Heart right ventricle (tissue), 16 donors: ENCODE results near the gene IDH3B. TPM values are rescaled to one million over a fixed set of nuclear protein-coding genes. Genes with fewer than 3 reads are reported as not detected.

ENCODE experiments used
- ATAC-seq, 8 donors: fragments of 200-7000 bp; cut with Tn5 transposase; one replicate each; pipeline ENCODE4 v1.9.1; 2020; ENCODE audit warnings: mild to moderate bottlenecking in 8 of 8, moderate library complexity in 8 of 8, moderate number of reproducible peaks in 1 of 8
- DNase-seq, 2 donors: peaks; one replicate each; pipeline ENCODE4 v3.0.0-alpha.2; 2020
- H3K27ac ChIP-seq, 10 donors: fragments of 200-600 bp; sonication (generic) in 2 of 10; one replicate each; pipeline versions ENCODE4 v1.5.0 to v1.8.0; 2020 to 2022; ENCODE audit warnings: mild to moderate bottlenecking in 3 of 10
- H3K27me3 ChIP-seq, 7 donors: fragments of 200-600 bp; one replicate each; pipeline ENCODE4 v1.8.0; 2021 to 2022; ENCODE audit warnings: mild to moderate bottlenecking in 2 of 7
- H3K36me3 ChIP-seq, 9 donors: fragments of 200-600 bp; sonication (generic) in 1 of 9; one replicate each; pipeline versions ENCODE4 v1.5.0 to v1.8.0; 2020 to 2022; ENCODE audit warnings: mild to moderate bottlenecking in 2 of 9
- H3K4me1 ChIP-seq, 9 donors: fragments of 200-600 bp; sonication (generic) in 1 of 9; one replicate each; pipeline versions ENCODE4 v1.5.0 to v1.8.0; 2020 to 2022; ENCODE audit warnings: mild to moderate bottlenecking in 4 of 9
- H3K4me3 ChIP-seq, 10 donors: fragments of 200-600 bp; sonication (generic) in 2 of 10; one replicate each; pipeline versions ENCODE4 v1.5.0 to v1.8.0; 2020 to 2022; ENCODE audit warnings: mild to moderate bottlenecking in 7 of 10, moderate library complexity in 2 of 10
- H3K9me3 ChIP-seq, 11 donors: fragments of 200-600 bp in 10 of 11; sonication (generic) in 2 of 11; one replicate each; pipeline versions ENCODE4 v1.5.0 to v1.8.0; 2013 to 2022; ENCODE audit warnings: mild to moderate bottlenecking in 2 of 11, control low read depth in 1 of 11, moderate library complexity in 1 of 11
- WGBS, 2 donors: extraction: QIAGEN DNeasy Blood & Tissue Kit; methylation state at CpG; one replicate each; pipeline ENCODE4 v1.1.7; 2013; ENCODE audit warnings: inconsistent platforms in 1 of 2; 5-methylcytosine and 5-hydroxymethylcytosine counted together
- intact Hi-C, 10 donors: fragments of 100-400 bp; cut with DNase I; formaldehyde crosslinking; loops; one replicate each; pipeline versions ENCODE4 v1.11.1 to v1.14.2; 2022
- polyA plus RNA-seq, 2 donors: library from polyadenylated mRNA; stranded (reverse); fragments of 200-250 nt; gene quantifications; one replicate each; pipeline ENCODE4 v1.2.3, GENCODE V29; 2013
- total RNA-seq, 10 donors: library from RNA; stranded (reverse); fragmentation: NEBNext Ultra II Directional in 3 of 10; extraction: Animal tissue kit (Norgen Biotek cat#: 25700) in 3 of 10; gene quantifications; one replicate each; pipeline versions ENCODE4 v1.2.1 to v1.2.4, GENCODE V29; 2021 to 2023
- TF ChIP-seq, protein P1 (sequence below), 9 donors: fragments of 200-600 bp; sonication (generic) in 2 of 9; IDR thresholded peaks; one replicate each; pipeline versions ENCODE4 v1.5.0 to v1.8.0; 2021 to 2022; ENCODE audit warnings: antibody characterized with exemption in 9 of 9, mild to moderate bottlenecking in 5 of 9, moderate library complexity in 1 of 9
- donor health status: Arrhythmogenic right ventricular cardiomyopathy.
- donor health status: ischemic (EF 13 %, LVEDD 7.1; RV severe dilation, severe dysfunction).
- donor health status: healthy with polysubstance abuse.
- donor health status: DM: no; HTN: yes; CAD: no.
- donor health status: DM: no; HTN: no; CAD: no.
- donor health status: ischemic (EF 25% LVEDD 6.9; RV normal size, moderate dysfunction).
- donor health status: ischemic (EF 25% LVEDD 5.7; RV mildly dilated, moderate dysfunction).
- donor health status: healthy.
- donor health status: DM: yes; HTN: yes; CAD: no.
- donor health status: Ischemic cardiomyopathy.
- donor health status: ischemic (EF 35%, LVEDD 5.7; RV mildly dilated, moderate dysfunction).
- donor health status: nonischemic (EF 11% LVEDD 7.7; RV severe dilation, severe dysfunction).
- donor health status: DM: yes; HTN: yes; CAD: no.
- donor health status: PGD.
- donor health status: ischemic (EF 29% LVEDD 5.4; RV normal size, mild dysfunction).
- donor health status: nonischemic (EF 23%, LVEDD 6.1; RV moderate dilation, normal function).

The IDH3B gene
- total and polyA plus RNA-seq, 12 donors = 120 to 264 (median 217) TPM

- TF ChIP-seq, protein P1, sequence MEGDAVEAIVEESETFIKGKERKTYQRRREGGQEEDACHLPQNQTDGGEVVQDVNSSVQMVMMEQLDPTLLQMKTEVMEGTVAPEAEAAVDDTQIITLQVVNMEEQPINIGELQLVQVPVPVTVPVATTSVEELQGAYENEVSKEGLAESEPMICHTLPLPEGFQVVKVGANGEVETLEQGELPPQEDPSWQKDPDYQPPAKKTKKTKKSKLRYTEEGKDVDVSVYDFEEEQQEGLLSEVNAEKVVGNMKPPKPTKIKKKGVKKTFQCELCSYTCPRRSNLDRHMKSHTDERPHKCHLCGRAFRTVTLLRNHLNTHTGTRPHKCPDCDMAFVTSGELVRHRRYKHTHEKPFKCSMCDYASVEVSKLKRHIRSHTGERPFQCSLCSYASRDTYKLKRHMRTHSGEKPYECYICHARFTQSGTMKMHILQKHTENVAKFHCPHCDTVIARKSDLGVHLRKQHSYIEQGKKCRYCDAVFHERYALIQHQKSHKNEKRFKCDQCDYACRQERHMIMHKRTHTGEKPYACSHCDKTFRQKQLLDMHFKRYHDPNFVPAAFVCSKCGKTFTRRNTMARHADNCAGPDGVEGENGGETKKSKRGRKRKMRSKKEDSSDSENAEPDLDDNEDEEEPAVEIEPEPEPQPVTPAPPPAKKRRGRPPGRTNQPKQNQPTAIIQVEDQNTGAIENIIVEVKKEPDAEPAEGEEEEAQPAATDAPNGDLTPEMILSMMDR (IDR thresholded peaks at IDR 0.05) = no peak
- Histone ChIP-seq H3K27ac (no peak overlapping the region), H3K4me3 (no peak overlapping the region), H3K36me3 (no peaks in the 10 kb centered on the region), H3K27me3 (peaks cover 0 to 18% (median 11%) of the 10 kb centered on the region in 7 donors), H3K9me3 (peaks cover 0 to 20% (median 0%) of the 10 kb centered on the region in 11 donors), H3K4me1 (no peaks in the 10 kb centered on the region)
- WGBS, 2 donors = 68 to 70% methylated on average over 2 of the region's 2 CpGs
- intact Hi-C loops = no loop called here
- DNase-seq (no peak), ATAC-seq (no peak)
Measured at GRCh38 chr20:2619337-2619736, 44.7 kb downstream of the IDH3B start.

- WGBS, 2 donors = 81 to 88% methylated on average over 6 of the region's 6 CpGs
- H3K4me3 ChIP-seq = no peak overlapping the region
Measured at GRCh38 chr20:2618815-2619214, 45.2 kb downstream of the IDH3B start.

GRCh38 chr20:2617099-2617714, 46.8 kb downstream of the IDH3B start:
- Histone ChIP-seq H3K27me3 (peaks cover 0 to 20% (median 14%) of the 10 kb centered on the region in 7 donors), H3K4me1 (no peaks in the 10 kb centered on the region), H3K4me3 (no peak overlapping the region), H3K9me3 (peaks cover 0 to 22% (median 0%) of the 10 kb centered on the region in 11 donors), H3K27ac (no peak overlapping the region), H3K36me3 (no peaks in the 10 kb centered on the region)
- TF ChIP-seq, protein P1 (IDR thresholded peaks at IDR 0.05) = no peak
- intact Hi-C loops = no loop called here
- DNase-seq = no peak
- no peak for ATAC-seq
- WGBS, 2 donors = 86% methylated on average over 16 of the region's 16 CpGs

More at GRCh38 chr20:2618815-2619214, 45.2 kb downstream of the IDH3B start:
- intact Hi-C loops = no loop called here
- TF ChIP-seq, protein P1 (IDR thresholded peaks at IDR 0.05) = no peak
- Histone ChIP-seq H3K9me3 (peaks cover 0 to 22% (median 0%) of the 10 kb centered on the region in 11 donors), H3K4me1 (no peaks in the 10 kb centered on the region), H3K36me3 (no peaks in the 10 kb centered on the region), H3K27ac (no peak overlapping the region), H3K27me3 (peaks cover 0 to 18% (median 11%) of the 10 kb centered on the region in 7 donors)
- ATAC-seq (no peak), DNase-seq (no peak)

DNA sequence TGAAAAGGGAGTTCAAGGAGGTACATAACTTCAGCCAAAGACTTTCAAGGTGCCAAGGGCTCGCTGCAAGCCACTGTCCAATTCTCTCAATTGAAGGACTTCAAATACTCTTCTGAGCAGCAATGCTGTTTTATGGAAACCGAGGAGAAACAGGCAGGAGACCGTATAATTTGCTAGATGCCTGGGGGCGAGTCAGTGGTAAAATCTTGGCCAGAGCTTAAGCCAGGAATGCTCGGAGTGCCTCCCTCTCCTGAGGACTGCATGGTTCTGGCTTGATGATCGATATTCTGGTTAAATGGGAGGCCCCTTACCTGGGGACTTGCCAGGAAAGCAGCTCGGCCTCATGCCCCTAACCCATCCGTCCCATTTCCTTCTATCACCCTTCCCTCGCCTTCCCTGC, 47.4 kb downstream of the IDH3B start:
- intact Hi-C loops = no loop called here
- TF ChIP-seq, protein P1 (IDR thresholded peaks at IDR 0.05) = no peak
- WGBS, 2 donors = 70 to 74% methylated on average over 9 of the region's 9 CpGs

More for the DNA sequence above, 47.4 kb downstream of the IDH3B start:
- Histone ChIP-seq H3K27me3 (peaks cover 0 to 20% (median 15%) of the 10 kb centered on the region in 7 donors), H3K4me1 (no peaks in the 10 kb centered on the region), H3K9me3 (peaks cover 0 to 22% (median 0%) of the 10 kb centered on the region in 11 donors), H3K36me3 (no peaks in the 10 kb centered on the region), H3K27ac (no peak overlapping the region), H3K4me3 (no peak overlapping the region)
- ATAC-seq (no peak), DNase-seq (no peak)
